22Rv1 (cell line): ENCODE results near the gene PIK3R1.

Experiments
- CTCF ChIP-seq: fragments of 450-650 bp; IDR thresholded peaks from 2 replicates; pipeline ENCODE4 v1.5.1; 2017; ENCODE audit warnings: mild to moderate bottlenecking
- ZFX ChIP-seq: fragments of 450-650 bp; IDR thresholded peaks from 2 replicates; pipeline ENCODE4 v1.6.1; 2017; ENCODE audit warnings: antibody characterized with exemption, borderline replicate concordance

- TF ChIP-seq CTCF (no peak), ZFX (no peak)
Observed at GRCh38 chr5:68189613-68190012, 25.9 kb upstream of the PIK3R1 start.
